Activated CD8-positive, alpha-beta memory T cell treated with anti-CD3 and anti-CD28 coated beads for 1 hour (primary cell): ENCODE results near the gene LCE1E.

ENCODE experiments used
- DNase-seq, 2 donors: peaks; one replicate each; pipeline ENCODE4 v3.0.0-alpha.2; 2020; ENCODE audit warnings: low read depth in 1 of 2; ENCODE audit errors: extremely low read depth in 1 of 2

Gene LCE1E

GRCh38 chr1:152786077-152786476 lies at the start of gene LCE1E:
Gene LCE1E (plus strand): TSS chr1:152786257. CDS start chr1:152787300, 1,043 bp downstream.
- DNase-seq, result no peak

GRCh38 chr1:152737997-152738396 lies 48.1 kb upstream of the LCE1E start:
- no peak for DNase-seq

GRCh38 chr1:152739841-152740240 lies 46.2 kb upstream of the LCE1E start:
- DNase-seq, result no peak

GRCh38 chr1:152741656-152742055 lies 44.4 kb upstream of the LCE1E start:
- DNase-seq, result no peak

GRCh38 chr1:152743371-152744145 lies 42.5 kb upstream of the LCE1E start:
- DNase-seq, result no peak

- no peak for DNase-seq
Observed at GRCh38 chr1:152745289-152745704, 40.8 kb upstream of the LCE1E start.

- DNase-seq, result no peak
Observed at GRCh38 chr1:152745765-152746444, 40.2 kb upstream of the LCE1E start.

- no peak for DNase-seq
Observed at GRCh38 chr1:152747831-152748230, 38.2 kb upstream of the LCE1E start.

GRCh38 chr1:152752225-152752624 lies 33.8 kb upstream of the LCE1E start:
- DNase-seq, result no peak

- no peak for DNase-seq
Observed at GRCh38 chr1:152753586-152753985, 32.5 kb upstream of the LCE1E start.

- DNase-seq, result no peak
Observed at GRCh38 chr1:152756872-152757271, 29.2 kb upstream of the LCE1E start.

GRCh38 chr1:152757747-152758146 lies 28.3 kb upstream of the LCE1E start, which contains the start of gene KPRP:
Gene KPRP (plus strand): TSS chr1:152758025. CDS start chr1:152759589, 1,564 bp downstream.
- no peak for DNase-seq

GRCh38 chr1:152758636-152759035 lies 27.4 kb upstream of the LCE1E start:
- DNase-seq, result no peak

- DNase-seq, result no peak
Observed at GRCh38 chr1:152759453-152760173, 26.4 kb upstream of the LCE1E start.

- DNase-seq, result no peak
Observed at GRCh38 chr1:152760551-152761190, 25.4 kb upstream of the LCE1E start.

- no peak for DNase-seq
Observed at GRCh38 chr1:152761609-152762213, 24.3 kb upstream of the LCE1E start.

GRCh38 chr1:152768847-152769533 lies 17.1 kb upstream of the LCE1E start:
- no peak for DNase-seq

GRCh38 chr1:152770411-152770810 lies 15.6 kb upstream of the LCE1E start:
- no peak for DNase-seq

- no peak for DNase-seq
Observed at GRCh38 chr1:152774875-152775274, 11.2 kb upstream of the LCE1E start, which contains the start of gene LCE1F. Gene LCE1F (plus strand): TSS chr1:152775140. CDS start chr1:152776372, 1,232 bp downstream.

- DNase-seq, result no peak
Observed at GRCh38 chr1:152776361-152776760, 9.7 kb upstream of the LCE1E start.
